Measurements from ENCODE around the gene AGBL5. TPM values are rescaled to one million over a fixed set of nuclear protein-coding genes. Genes with fewer than 3 reads are reported as not detected.
"Not testable (repeated sequence)": the region's sequence is repeated elsewhere in the genome, so short reads cannot be mapped to it uniquely, and the experiment has no call there.

AGBL5 gene
- total RNA-seq, 1 donor from 2014 or later, result 14.0 TPM

DNA sequence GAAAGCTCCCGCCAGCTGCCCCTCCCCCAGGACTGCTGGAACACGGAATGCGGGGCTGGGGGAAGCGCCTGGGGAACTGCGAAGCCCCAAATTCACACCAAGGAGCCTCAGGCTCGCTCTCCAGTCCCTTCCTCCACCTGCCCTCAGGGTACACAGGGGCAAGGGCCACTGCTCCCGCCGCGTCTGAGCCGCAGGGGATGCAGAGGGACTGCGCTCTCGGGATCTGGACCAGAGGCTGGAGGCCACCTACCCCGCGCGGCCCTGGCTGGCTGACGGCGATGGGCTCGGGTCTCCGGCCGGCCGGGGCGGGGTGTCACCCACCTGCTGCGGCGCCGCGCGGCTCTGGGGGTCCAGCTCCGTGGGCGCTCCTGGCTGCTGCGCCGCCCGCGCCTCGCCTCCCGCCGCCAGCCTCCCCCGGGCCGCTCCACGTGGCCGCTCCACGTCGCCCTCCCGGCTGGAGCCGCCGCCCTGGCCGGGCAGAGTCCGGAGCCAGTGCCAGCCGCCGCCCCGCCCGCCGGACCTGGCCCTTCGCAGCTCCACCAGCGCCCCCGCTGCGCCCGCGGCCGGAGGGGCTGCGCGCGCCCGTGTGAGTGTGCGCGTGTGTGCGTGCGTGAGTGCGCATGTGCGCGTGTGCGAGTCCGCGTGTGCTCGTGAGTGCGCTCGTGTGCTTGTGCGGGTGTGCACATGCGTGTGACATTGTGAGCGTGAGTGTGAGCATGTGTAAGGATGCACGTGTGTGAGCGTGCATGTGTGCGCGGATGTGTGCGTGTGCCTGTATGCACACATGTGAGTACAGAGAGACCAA lies 67.3 kb downstream of the AGBL5 start, which contains the start of gene CGREF1:
TSS of gene CGREF1 (minus strand) at position 604 of the 805 bp plus-strand sequence. CDS start 14,762 bp downstream, outside the sequence.
- H3K36me3 ChIP-seq, result no peaks in the 10 kb centered on the region
- no peaks in the 10 kb centered on the region for H3K9me3 ChIP-seq
- no peak for DNase-seq
- peaks cover 26% of the 10 kb centered on the region for H3K27me3 ChIP-seq
- H3K4me1 ChIP-seq, result peaks cover 10% of the 10 kb centered on the region
- TF ChIP-seq CTCF (IDR thresholded peaks at IDR 0.05), result no peak
- H3K4me3 ChIP-seq, result peak within 1 kb of the TSS; percentile 30
- intact Hi-C loops (cut with DNase I), result no loop called here
- ATAC-seq, result peak; percentile 25
- H3K27ac ChIP-seq, result no peak within 1 kb of the TSS

DNA sequence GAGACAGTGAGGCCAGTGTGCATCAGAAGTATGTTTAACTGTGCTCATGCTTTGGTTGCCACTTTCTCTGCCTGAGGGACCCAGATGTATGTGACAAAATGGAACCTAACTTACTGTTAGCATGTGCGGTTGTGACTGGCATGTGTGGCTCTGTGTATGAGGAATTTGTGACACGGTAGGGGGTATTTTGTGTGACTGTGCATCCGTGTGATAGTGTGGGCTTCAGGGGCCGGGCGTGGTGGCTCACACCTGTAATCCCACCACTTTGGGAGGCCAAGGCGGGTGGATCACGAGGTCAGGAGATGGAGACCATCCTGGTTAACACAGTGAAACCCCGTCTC lies 67.8 kb downstream of the AGBL5 start:
- Histone ChIP-seq H3K4me1 (peaks cover 10% of the 10 kb centered on the region), H3K27me3 (peaks cover 26% of the 10 kb centered on the region), H3K4me3 (peak overlapping the region; percentile 30)
- H3K27ac ChIP-seq; H3K9me3 ChIP-seq; DNase-seq; H3K36me3 ChIP-seq; intact Hi-C loops (cut with DNase I); ATAC-seq: not testable (repeated sequence)

Other genes starting within 250 kb of the AGBL5 start
- gene DPYSL5, start 203.5 kb upstream of the AGBL5 start, total RNA-seq, result not detected
- 23.0 TPM for gene MAPRE3, start 81.0 kb upstream of the AGBL5 start, total RNA-seq
- 68.0 TPM for gene TMEM214, start 18.7 kb upstream of the AGBL5 start, total RNA-seq
- gene OST4, start 20.0 kb downstream of the AGBL5 start, total RNA-seq, result 248 TPM
- 84.6 TPM for gene EMILIN1, start 26.9 kb downstream of the AGBL5 start, total RNA-seq
- gene KHK, start 35.1 kb downstream of the AGBL5 start, total RNA-seq, result 4.9 TPM
- gene CGREF1, start 67.5 kb downstream of the AGBL5 start, total RNA-seq, result 0.43 TPM
- gene ABHD1, start 72.1 kb downstream of the AGBL5 start, total RNA-seq, result 0.35 TPM
- gene PREB, start 83.0 kb downstream of the AGBL5 start, total RNA-seq, result 42.1 TPM
- not detected for gene PRR30, start 87.7 kb downstream of the AGBL5 start, total RNA-seq
- not detected for gene TCF23, start 97.3 kb downstream of the AGBL5 start, total RNA-seq
- 102 TPM for gene ATRAID, start 160.4 kb downstream of the AGBL5 start, total RNA-seq
- 24.5 TPM for gene SLC5A6, start 160.6 kb downstream of the AGBL5 start, total RNA-seq
- gene CAD, start 165.7 kb downstream of the AGBL5 start, total RNA-seq, result 27.1 TPM
- gene SLC30A3, start 211.4 kb downstream of the AGBL5 start, total RNA-seq, result 0.58 TPM
- gene DNAJC5G, start 223.8 kb downstream of the AGBL5 start, total RNA-seq, result not detected
- gene TRIM54, start 230.8 kb downstream of the AGBL5 start, total RNA-seq, result not detected

Measured in upper lobe of right lung (tissue), 1 donor.